ENCODE measurements around the gene DIAPH3. TPM values are rescaled to one million over a fixed set of nuclear protein-coding genes. Genes with fewer than 3 reads are reported as not detected.
A peak's percentile ranks its signal among the peaks of the same experiment; 100 is the strongest.

The DIAPH3 gene
- total and polyA plus RNA-seq, 10 donors: 0.07 to 4.1 (median 1.4) TPM

GRCh38 chr13:59641261-59641660, 522.5 kb downstream of the DIAPH3 start:
- Histone ChIP-seq H3K9me3 (no peaks in the 10 kb centered on the region), H3K27me3 (replicated peaks in 1 of 7) (no peaks in the 10 kb centered on the region), H3K36me3 (no peaks in the 10 kb centered on the region), H3K4me1 (peaks cover 0 to 12% (median 2%) of the 10 kb centered on the region in 6 donors), H3K27ac (no peak overlapping the region), H3K4me3 (no peak overlapping the region)
- no peak for DNase-seq
- TF ChIP-seq POLR2A (IDR thresholded peaks at IDR 0.05): no peak
- TF ChIP-seq CTCF (IDR thresholded peaks at IDR 0.05 in 8 of 11, conservative IDR thresholded peaks at IDR 0.05 in 3 of 11): no peak
- no peak for TF ChIP-seq POLR2AphosphoS5 (IDR thresholded peaks at IDR 0.05)
- intact Hi-C loops (cut with DNase I; ENCODE audit: low total_unique reads): no loop called here
- WGBS, 5 donors: 73 to 92% (median 80%) methylated on average over 3 of the region's 3 CpGs

GRCh38 chr13:59638404-59638803, 525.3 kb downstream of the DIAPH3 start:
- H3K36me3 ChIP-seq: no peaks in the 10 kb centered on the region
- TF ChIP-seq POLR2A (IDR thresholded peaks at IDR 0.05) (no peak), POLR2AphosphoS5 (IDR thresholded peaks at IDR 0.05) (no peak), CTCF (IDR thresholded peaks at IDR 0.05 in 8 of 11, conservative IDR thresholded peaks at IDR 0.05 in 3 of 11) (no peak)
- 67 to 90% (median 74%) methylated on average over 1 of the region's 1 CpG for WGBS, 5 donors
- intact Hi-C loops (cut with DNase I; ENCODE audit: low total_unique reads): no loop called here
- no peaks in the 10 kb centered on the region for H3K27me3 ChIP-seq (replicated peaks in 1 of 7)
- H3K27ac ChIP-seq: peak overlapping the region in 4 of 8 donors; percentile 34 to 57 (median 50)
- no peaks in the 10 kb centered on the region for H3K9me3 ChIP-seq
- peaks cover 0 to 19% (median 2%) of the 10 kb centered on the region in 6 donors for H3K4me1 ChIP-seq
- H3K4me3 ChIP-seq: no peak overlapping the region
- DNase-seq: no peak

GRCh38 chr13:59635589-59635988, 528.1 kb downstream of the DIAPH3 start:
- H3K27ac ChIP-seq: peak overlapping the region in 7 of 8 donors; percentile 63 to 83 (median 75)
- no peak for DNase-seq
- peak in 2 of 3 donors; percentile 45 to 74 for TF ChIP-seq POLR2AphosphoS5 (IDR thresholded peaks at IDR 0.05)
- no peak for TF ChIP-seq CTCF (IDR thresholded peaks at IDR 0.05 in 8 of 11, conservative IDR thresholded peaks at IDR 0.05 in 3 of 11)
- no peak for TF ChIP-seq POLR2A (IDR thresholded peaks at IDR 0.05)
- H3K4me3 ChIP-seq: no peak overlapping the region
- H3K36me3 ChIP-seq: no peaks in the 10 kb centered on the region
- H3K4me1 ChIP-seq: peaks cover 0 to 19% (median 3%) of the 10 kb centered on the region in 6 donors
- 45 to 65% (median 63%) methylated on average over 6 of the region's 6 CpGs for WGBS, 5 donors
- H3K27me3 ChIP-seq (replicated peaks in 1 of 7): no peaks in the 10 kb centered on the region
- H3K9me3 ChIP-seq: no peaks in the 10 kb centered on the region
- intact Hi-C loops (cut with DNase I; ENCODE audit: low total_unique reads): no loop called here

GRCh38 chr13:59633290-59633689, 530.4 kb downstream of the DIAPH3 start:
- no peak overlapping the region for H3K4me3 ChIP-seq
- no peaks in the 10 kb centered on the region for H3K36me3 ChIP-seq
- H3K27me3 ChIP-seq (replicated peaks in 1 of 7): no peaks in the 10 kb centered on the region
- WGBS, 5 donors: 67 to 86% (median 74%) methylated on average over 9 of the region's 9 CpGs
- H3K9me3 ChIP-seq: no peaks in the 10 kb centered on the region
- TF ChIP-seq POLR2AphosphoS5 (IDR thresholded peaks at IDR 0.05): peak in 1 of 3 donors; percentile 80
- TF ChIP-seq POLR2A (IDR thresholded peaks at IDR 0.05): no peak
- no peak for TF ChIP-seq CTCF (IDR thresholded peaks at IDR 0.05 in 8 of 11, conservative IDR thresholded peaks at IDR 0.05 in 3 of 11)
- peaks cover 0 to 19% (median 3%) of the 10 kb centered on the region in 6 donors for H3K4me1 ChIP-seq
- H3K27ac ChIP-seq: peak overlapping the region in 6 of 8 donors; percentile 61 to 83 (median 68)
- intact Hi-C loops (cut with DNase I; ENCODE audit: low total_unique reads): no loop called here
- peak; percentile 70 for DNase-seq

Data from spleen (tissue), 11 donors.